A549 treated with AZD2906 at 1 μM for 4 hours (cell line): ENCODE results near the gene SLC2A9. TPM values are rescaled to one million over a fixed set of nuclear protein-coding genes. Genes with fewer than 3 reads are reported as not detected.

ENCODE experiments used
- total RNA-seq: library from RNA; stranded (reverse); fragments of 200-300 nt; extraction: Qiagen RNA extraction; gene quantifications from 5 replicates; pipeline ENCODE4 v1.2.3, GENCODE V29; 2022

The SLC2A9 gene
- 0.34 to 0.66 TPM (median 0.38 TPM) in 5 replicates for total RNA-seq

DNA sequence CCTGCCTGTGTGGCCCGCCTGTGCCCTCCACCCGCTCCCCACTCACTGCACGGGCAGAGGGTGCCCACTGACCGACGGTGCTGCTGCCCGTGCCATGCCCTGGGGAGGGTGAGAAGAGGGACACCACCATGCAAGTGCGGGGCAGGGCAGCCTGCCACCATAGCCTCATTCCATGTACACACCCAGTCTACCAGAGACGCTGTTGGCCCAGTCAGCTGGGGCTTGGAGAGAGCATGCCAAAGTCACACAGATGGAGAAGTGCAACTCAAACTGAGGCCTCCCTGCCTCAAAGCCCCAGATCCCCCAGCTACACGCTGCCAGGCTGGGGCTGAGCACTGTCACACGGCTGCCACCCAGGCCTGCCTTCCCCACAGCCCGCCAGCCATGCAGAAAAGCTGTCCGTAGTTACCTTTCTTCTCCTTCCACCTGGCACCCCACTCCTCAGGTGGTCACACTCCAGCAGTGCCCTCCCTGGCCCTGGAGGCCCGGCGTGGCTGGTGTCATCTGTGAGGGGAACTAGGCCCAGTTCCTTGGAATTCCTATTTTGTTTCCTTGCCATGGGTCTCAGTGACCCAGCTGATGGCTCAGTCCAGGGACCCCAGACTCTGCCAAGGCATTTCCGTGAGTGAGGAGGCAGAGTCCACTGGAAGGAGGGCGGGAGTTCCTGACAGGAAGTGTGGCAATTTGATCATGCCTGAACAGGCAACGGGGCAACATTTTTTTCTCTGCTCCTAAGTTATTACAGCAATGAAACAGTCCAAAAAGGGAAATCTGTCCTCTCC, at the start of gene SLC2A9:
Gene SLC2A9, minus strand, starts transcription at position 627 of the 782 bp plus-strand sequence. Its CDS starts 68 bp downstream, at position 559.

DNA sequence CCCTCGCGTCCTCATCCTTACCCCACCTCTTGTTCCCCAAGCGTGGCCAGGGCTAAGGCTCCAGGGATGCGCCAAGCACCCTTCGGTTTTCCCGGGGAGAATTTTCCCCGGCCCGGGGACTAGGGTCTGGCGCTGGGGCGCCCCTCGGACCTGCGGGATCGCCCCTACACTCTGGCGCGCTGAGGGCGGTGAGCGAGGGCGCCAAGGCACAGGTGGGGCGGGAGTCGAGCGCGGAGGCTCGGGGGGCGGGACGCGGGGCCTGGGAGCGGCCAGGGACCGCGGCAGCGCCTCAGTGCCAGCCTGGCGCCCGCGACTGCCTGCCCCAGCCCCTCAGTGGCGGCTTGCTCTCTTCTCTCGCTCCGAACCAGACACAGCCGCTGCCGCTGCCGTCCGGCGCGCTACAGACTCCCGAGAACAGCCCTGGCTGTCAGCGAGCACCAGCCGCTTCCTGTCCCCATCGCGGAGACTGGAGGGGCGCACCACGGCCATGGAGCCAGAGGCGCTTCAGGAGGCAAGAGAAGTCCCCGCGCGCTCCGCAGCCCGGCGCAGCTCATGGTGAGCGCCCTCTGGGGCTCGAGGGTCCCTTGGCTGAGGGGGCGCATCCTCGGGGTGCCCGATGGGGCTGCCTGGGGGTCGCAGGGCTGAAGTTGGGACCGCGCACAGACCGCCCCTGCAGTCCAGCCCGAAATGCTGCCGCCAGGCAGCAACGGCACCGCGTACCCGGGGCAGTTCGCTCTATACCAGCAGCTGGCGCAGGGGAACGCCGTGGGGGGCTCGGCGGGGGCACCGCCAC, 239.8 kb downstream of the SLC2A9 start, which contains the start of gene DRD5:
Gene DRD5, plus strand, starts transcription at position 292 of the 793 bp plus-strand sequence. Its CDS starts 396 bp downstream, at position 688.

Other genes starting within 250 kb of the SLC2A9 start
- not detected in 5 replicates for gene DRD5, start 239.9 kb downstream of the SLC2A9 start, total RNA-seq
- 198 to 228 TPM (median 222 TPM) in 5 replicates for gene WDR1, start 95.3 kb upstream of the SLC2A9 start, total RNA-seq